Thyroid gland (tissue), 4 donors: Measurements from ENCODE around the gene NEK7.
"Not testable (repeated sequence)": the region's sequence is repeated elsewhere in the genome, so short reads cannot be mapped to it uniquely, and the experiment has no call there.

Experiments used
- POLR2A ChIP-seq, 2 donors: fragments of 450-650 bp; IDR thresholded peaks; one replicate each; pipeline ENCODE4 v1.6.1; 2017; ENCODE audit warnings: antibody characterized with exemption in 2 of 2, mild to moderate bottlenecking in 2 of 2, moderate library complexity in 1 of 2
- TF ChIP-seq, protein P1 (sequence below), 6 experiments: fragments of 200-600 bp in 3 of 6; fragments of 450-650 bp in 3 of 6; sonication (generic) in 3 of 6; IDR thresholded peaks; one replicate each; pipeline ENCODE4 v1.5.1; 2016 to 2019; ENCODE audit warnings: antibody characterized with exemption in 6 of 6, mild to moderate bottlenecking in 2 of 6, inconsistent platforms in 1 of 6, moderate library complexity in 1 of 6

DNA sequence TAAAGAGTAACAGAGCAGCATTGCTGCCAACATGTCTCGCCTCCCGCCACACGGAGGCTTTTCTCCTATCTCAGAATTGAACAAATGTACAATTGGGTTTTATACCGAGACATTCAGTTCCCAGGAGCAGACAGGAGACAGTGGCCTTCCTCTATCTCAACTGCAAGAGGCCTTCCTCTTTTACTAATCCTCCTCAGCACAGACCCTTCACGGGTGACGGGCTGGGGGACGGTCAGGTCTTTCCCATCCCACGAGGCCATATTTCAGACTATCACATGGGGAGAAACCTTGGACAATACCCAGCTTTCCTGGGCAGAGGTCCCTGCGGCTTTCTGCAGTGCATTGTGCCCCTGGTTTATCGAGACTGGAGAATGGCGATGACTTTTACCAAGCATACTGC, 26.7 kb upstream of the NEK7 start:
- TF ChIP-seq, protein P1, sequence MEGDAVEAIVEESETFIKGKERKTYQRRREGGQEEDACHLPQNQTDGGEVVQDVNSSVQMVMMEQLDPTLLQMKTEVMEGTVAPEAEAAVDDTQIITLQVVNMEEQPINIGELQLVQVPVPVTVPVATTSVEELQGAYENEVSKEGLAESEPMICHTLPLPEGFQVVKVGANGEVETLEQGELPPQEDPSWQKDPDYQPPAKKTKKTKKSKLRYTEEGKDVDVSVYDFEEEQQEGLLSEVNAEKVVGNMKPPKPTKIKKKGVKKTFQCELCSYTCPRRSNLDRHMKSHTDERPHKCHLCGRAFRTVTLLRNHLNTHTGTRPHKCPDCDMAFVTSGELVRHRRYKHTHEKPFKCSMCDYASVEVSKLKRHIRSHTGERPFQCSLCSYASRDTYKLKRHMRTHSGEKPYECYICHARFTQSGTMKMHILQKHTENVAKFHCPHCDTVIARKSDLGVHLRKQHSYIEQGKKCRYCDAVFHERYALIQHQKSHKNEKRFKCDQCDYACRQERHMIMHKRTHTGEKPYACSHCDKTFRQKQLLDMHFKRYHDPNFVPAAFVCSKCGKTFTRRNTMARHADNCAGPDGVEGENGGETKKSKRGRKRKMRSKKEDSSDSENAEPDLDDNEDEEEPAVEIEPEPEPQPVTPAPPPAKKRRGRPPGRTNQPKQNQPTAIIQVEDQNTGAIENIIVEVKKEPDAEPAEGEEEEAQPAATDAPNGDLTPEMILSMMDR (IDR thresholded peaks at IDR 0.05): not testable (repeated sequence)
- TF ChIP-seq POLR2A (IDR thresholded peaks at IDR 0.05): not testable (repeated sequence)
